Measurements from ENCODE around the gene DNAH8. TPM values are rescaled to one million over a fixed set of nuclear protein-coding genes. Genes with fewer than 3 reads are reported as not detected.

Gene DNAH8
- total RNA-seq, 1 donor from 2014 or later: not detected

DNA sequence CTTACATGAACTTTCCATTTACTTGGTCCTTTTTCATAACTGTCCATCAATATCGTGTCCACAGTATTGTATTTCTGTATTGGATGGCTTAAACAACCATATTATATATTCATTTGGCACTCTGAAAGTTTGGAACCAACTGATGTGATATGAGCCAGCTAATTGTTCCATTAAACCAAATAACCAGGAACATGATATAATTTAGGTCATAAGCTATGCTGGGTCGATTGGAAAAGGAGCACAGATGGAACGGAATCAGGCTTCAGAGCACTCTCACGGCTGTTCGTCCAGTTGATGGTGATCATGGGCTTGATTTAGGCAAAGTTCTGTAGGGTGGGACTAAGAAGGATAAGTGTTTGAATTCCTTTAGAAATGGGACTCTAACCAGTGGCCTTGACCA is 142.7 kb downstream of the DNAH8 start:
- H3K4me3 ChIP-seq (ENCODE audit: insufficient read depth, low read depth, low read length): no peak overlapping the region
- no peaks in the 10 kb centered on the region for H4K20me1 ChIP-seq (ENCODE audit: insufficient read depth, low read length)
- Mint-ChIP-seq H3K27ac (ENCODE audit: unreplicated experiment) (no peak overlapping the region), H3K4me1 (ENCODE audit: low read depth, unreplicated experiment) (no peaks in the 10 kb centered on the region), H3K4me3 (ENCODE audit: unreplicated experiment) (no peak overlapping the region), H3K36me3 (ENCODE audit: low read depth, unreplicated experiment) (no peaks in the 10 kb centered on the region), H3K27me3 (ENCODE audit: low read depth, unreplicated experiment) (peaks cover 8% of the 10 kb centered on the region), H3K9me3 (ENCODE audit: unreplicated experiment) (no peaks in the 10 kb centered on the region)
- no peak overlapping the region for H3K9ac ChIP-seq (ENCODE audit: low read length)
- H3K79me2 ChIP-seq (ENCODE audit: insufficient read depth, low read length): no peaks in the 10 kb centered on the region
- FAIRE-seq (no peak), DNase-seq (ENCODE audit: low read depth) (no peak)
- no peaks in the 10 kb centered on the region for H3K4me1 ChIP-seq (ENCODE audit: insufficient read depth, low read length)
- no peak overlapping the region for H3K27ac ChIP-seq (ENCODE audit: low read depth, low read length)
- TF ChIP-seq, protein P1, sequence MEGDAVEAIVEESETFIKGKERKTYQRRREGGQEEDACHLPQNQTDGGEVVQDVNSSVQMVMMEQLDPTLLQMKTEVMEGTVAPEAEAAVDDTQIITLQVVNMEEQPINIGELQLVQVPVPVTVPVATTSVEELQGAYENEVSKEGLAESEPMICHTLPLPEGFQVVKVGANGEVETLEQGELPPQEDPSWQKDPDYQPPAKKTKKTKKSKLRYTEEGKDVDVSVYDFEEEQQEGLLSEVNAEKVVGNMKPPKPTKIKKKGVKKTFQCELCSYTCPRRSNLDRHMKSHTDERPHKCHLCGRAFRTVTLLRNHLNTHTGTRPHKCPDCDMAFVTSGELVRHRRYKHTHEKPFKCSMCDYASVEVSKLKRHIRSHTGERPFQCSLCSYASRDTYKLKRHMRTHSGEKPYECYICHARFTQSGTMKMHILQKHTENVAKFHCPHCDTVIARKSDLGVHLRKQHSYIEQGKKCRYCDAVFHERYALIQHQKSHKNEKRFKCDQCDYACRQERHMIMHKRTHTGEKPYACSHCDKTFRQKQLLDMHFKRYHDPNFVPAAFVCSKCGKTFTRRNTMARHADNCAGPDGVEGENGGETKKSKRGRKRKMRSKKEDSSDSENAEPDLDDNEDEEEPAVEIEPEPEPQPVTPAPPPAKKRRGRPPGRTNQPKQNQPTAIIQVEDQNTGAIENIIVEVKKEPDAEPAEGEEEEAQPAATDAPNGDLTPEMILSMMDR (IDR thresholded peaks at IDR 0.05; ENCODE audit: insufficient read depth, low read depth, low read length): no peak
- no peak for TF ChIP-seq EZH2 (IDR thresholded peaks at IDR 0.05; ENCODE audit: insufficient read depth, low read length)
- H3K36me3 ChIP-seq (ENCODE audit: insufficient read depth, low read length): no peaks in the 10 kb centered on the region
- no peak overlapping the region for H3K4me2 ChIP-seq (ENCODE audit: low read length)
- H2AFZ ChIP-seq (ENCODE audit: low read depth, low read length): no peak overlapping the region
- H3K27me3 ChIP-seq (ENCODE audit: insufficient read depth, low read length): no peaks in the 10 kb centered on the region
- no peaks in the 10 kb centered on the region for H3K9me3 ChIP-seq (ENCODE audit: insufficient read depth, low read depth, low read length)

DNA sequence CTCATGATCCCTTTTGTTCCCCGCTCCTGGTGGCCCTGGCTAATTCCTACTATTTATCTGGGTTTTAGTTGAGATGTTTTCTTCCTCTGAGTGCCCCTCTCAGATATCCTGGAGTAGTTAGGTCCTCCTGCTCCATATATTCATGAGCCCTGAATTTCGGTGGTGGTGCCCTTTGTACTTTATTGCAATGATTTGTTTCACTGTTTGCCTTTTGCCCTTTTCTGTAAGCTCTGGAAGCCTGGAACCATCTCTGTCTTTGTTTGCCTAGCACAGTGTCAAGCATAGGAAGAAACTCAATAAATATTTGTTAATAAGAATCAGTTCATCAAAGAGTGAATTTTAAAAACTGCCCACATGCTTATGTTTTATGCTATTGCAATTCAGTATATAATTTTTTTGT is 144.9 kb downstream of the DNAH8 start:
- Histone ChIP-seq H2AFZ (ENCODE audit: low read depth, low read length) (no peak overlapping the region), H3K36me3 (ENCODE audit: insufficient read depth, low read length) (no peaks in the 10 kb centered on the region), H4K20me1 (ENCODE audit: insufficient read depth, low read length) (no peaks in the 10 kb centered on the region), H3K9ac (ENCODE audit: low read length) (no peak overlapping the region), H3K27me3 (ENCODE audit: insufficient read depth, low read length) (no peaks in the 10 kb centered on the region), H3K4me3 (ENCODE audit: insufficient read depth, low read depth, low read length) (no peak overlapping the region), H3K4me2 (ENCODE audit: low read length) (no peak overlapping the region), H3K27ac (ENCODE audit: low read depth, low read length) (no peak overlapping the region), H3K79me2 (ENCODE audit: insufficient read depth, low read length) (no peaks in the 10 kb centered on the region), H3K4me1 (ENCODE audit: insufficient read depth, low read length) (no peaks in the 10 kb centered on the region), H3K9me3 (ENCODE audit: insufficient read depth, low read depth, low read length) (no peaks in the 10 kb centered on the region)
- Mint-ChIP-seq H3K9me3 (ENCODE audit: unreplicated experiment) (no peaks in the 10 kb centered on the region), H3K27ac (ENCODE audit: unreplicated experiment) (no peak overlapping the region), H3K36me3 (ENCODE audit: low read depth, unreplicated experiment) (no peaks in the 10 kb centered on the region), H3K27me3 (ENCODE audit: low read depth, unreplicated experiment) (peaks cover 8% of the 10 kb centered on the region), H3K4me1 (ENCODE audit: low read depth, unreplicated experiment) (no peaks in the 10 kb centered on the region), H3K4me3 (ENCODE audit: unreplicated experiment) (no peak overlapping the region)
- FAIRE-seq (no peak), DNase-seq (ENCODE audit: low read depth) (no peak)
- TF ChIP-seq EZH2 (IDR thresholded peaks at IDR 0.05; ENCODE audit: insufficient read depth, low read length): no peak
- TF ChIP-seq, protein P1 (IDR thresholded peaks at IDR 0.05; ENCODE audit: insufficient read depth, low read depth, low read length): no peak

DNA sequence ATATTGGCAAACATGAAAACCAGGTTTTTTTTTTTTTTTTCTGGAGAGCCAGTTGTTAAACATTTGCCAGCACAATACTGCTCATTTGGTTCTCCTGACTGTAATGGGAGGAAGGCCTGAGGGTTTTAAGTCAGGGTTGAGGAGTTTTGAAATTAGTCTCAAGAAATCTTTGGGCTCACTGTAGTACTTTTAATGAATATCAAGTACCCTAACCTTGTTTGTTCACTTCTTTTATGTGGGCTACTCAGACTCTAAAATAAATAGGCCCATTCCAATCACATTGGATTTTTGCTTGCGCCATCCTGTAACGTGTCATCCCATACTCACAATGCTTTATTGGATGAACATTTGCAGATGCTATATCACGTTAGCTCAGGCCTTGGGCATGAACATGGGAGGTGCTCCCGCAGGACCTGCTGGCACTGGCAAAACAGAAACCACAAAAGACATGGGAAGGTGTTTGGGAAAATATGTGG is 146.9 kb downstream of the DNAH8 start:
- no peaks in the 10 kb centered on the region for H3K4me1 ChIP-seq (ENCODE audit: insufficient read depth, low read length)
- Mint-ChIP-seq H3K4me1 (ENCODE audit: low read depth, unreplicated experiment) (no peaks in the 10 kb centered on the region), H3K36me3 (ENCODE audit: low read depth, unreplicated experiment) (no peaks in the 10 kb centered on the region), H3K9me3 (ENCODE audit: unreplicated experiment) (no peaks in the 10 kb centered on the region), H3K27ac (ENCODE audit: unreplicated experiment) (no peak overlapping the region), H3K27me3 (ENCODE audit: low read depth, unreplicated experiment) (peaks cover 1% of the 10 kb centered on the region), H3K4me3 (ENCODE audit: unreplicated experiment) (no peak overlapping the region)
- no peak for FAIRE-seq
- no peak overlapping the region for H3K27ac ChIP-seq (ENCODE audit: low read depth, low read length)
- no peak overlapping the region for H3K4me2 ChIP-seq (ENCODE audit: low read length)
- no peak overlapping the region for H3K9ac ChIP-seq (ENCODE audit: low read length)
- no peak overlapping the region for H3K4me3 ChIP-seq (ENCODE audit: insufficient read depth, low read depth, low read length)
- no peaks in the 10 kb centered on the region for H3K79me2 ChIP-seq (ENCODE audit: insufficient read depth, low read length)
- H3K9me3 ChIP-seq (ENCODE audit: insufficient read depth, low read depth, low read length): no peaks in the 10 kb centered on the region
- H3K36me3 ChIP-seq (ENCODE audit: insufficient read depth, low read length): no peaks in the 10 kb centered on the region
- no peaks in the 10 kb centered on the region for H3K27me3 ChIP-seq (ENCODE audit: insufficient read depth, low read length)
- no peak for TF ChIP-seq EZH2 (IDR thresholded peaks at IDR 0.05; ENCODE audit: insufficient read depth, low read length)
- TF ChIP-seq, protein P1 (IDR thresholded peaks at IDR 0.05; ENCODE audit: insufficient read depth, low read depth, low read length): no peak
- no peak overlapping the region for H2AFZ ChIP-seq (ENCODE audit: low read depth, low read length)
- H4K20me1 ChIP-seq (ENCODE audit: insufficient read depth, low read length): no peaks in the 10 kb centered on the region
- no peak for DNase-seq (ENCODE audit: low read depth)
